Measurements from ENCODE around the gene PIP5KL1. TPM values are rescaled to one million over a fixed set of nuclear protein-coding genes. Genes with fewer than 3 reads are reported as not detected.

PIP5KL1 gene
- total RNA-seq, 4 donors from 2014 or later = 0.44 to 2.3 (median 1.0) TPM; not detected in 1

GRCh38 chr9:127959841-127960409 lies 29.3 kb upstream of the PIP5KL1 start:
- no peak for TF ChIP-seq CTCF (IDR thresholded peaks at IDR 0.05; ENCODE audit: low read depth)

- no peak for TF ChIP-seq CTCF (IDR thresholded peaks at IDR 0.05; ENCODE audit: low read depth)
Observed at GRCh38 chr9:127959398-127959797, 28.8 kb upstream of the PIP5KL1 start.

- no peak for TF ChIP-seq CTCF (IDR thresholded peaks at IDR 0.05; ENCODE audit: low read depth)
Observed at GRCh38 chr9:127958728-127959127, 28.2 kb upstream of the PIP5KL1 start.

- TF ChIP-seq CTCF (IDR thresholded peaks at IDR 0.05; ENCODE audit: low read depth) = no peak
Observed at GRCh38 chr9:127955294-127956015, 24.9 kb upstream of the PIP5KL1 start.

- no peak for TF ChIP-seq CTCF (IDR thresholded peaks at IDR 0.05; ENCODE audit: low read depth)
Observed at GRCh38 chr9:127954831-127955293, 24.3 kb upstream of the PIP5KL1 start.

GRCh38 chr9:127953768-127954505 lies 23.4 kb upstream of the PIP5KL1 start:
- TF ChIP-seq CTCF (IDR thresholded peaks at IDR 0.05; ENCODE audit: low read depth) = no peak

- no peak for TF ChIP-seq CTCF (IDR thresholded peaks at IDR 0.05; ENCODE audit: low read depth)
Observed at GRCh38 chr9:127953154-127953553, 22.6 kb upstream of the PIP5KL1 start.

Data from subcutaneous adipose tissue (tissue), 4 donors.